ENCODE measurements around the gene ACKR1.

ACKR1 gene

DNA sequence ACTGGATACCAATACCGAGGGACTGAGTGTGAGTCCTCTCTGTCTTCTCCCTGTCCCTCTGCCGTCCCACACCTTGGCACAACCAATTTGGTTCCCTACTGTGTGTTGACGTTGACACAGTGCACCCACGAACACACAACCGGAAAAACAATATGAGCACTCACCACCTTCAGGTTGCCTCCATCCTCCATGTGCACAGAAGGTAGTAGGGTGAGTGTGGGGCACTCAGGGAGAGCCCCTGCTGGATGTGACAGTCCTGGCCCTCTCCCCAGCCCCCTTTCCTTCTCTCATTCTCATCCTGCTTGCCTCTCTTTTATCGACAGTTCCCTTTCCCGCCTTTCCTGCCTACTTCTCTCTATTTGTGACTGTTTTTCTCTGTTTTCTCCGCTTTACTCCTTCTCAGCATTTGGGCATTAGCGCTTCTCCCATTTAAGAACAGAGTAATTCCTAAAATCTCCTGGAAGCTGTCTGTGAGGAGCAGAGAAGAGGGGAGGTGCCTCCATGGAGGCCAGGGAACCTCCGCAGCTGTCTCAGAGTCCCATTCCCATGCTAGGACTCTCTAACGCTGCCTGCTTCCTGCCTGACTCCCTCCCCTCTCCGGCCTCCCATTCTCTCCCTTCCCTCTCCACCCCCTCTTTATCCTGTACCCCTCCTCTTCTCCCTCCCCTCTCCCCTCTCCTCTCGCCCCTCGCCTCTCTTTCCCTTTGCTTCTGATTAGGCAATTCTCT, 16.9 kb upstream of the ACKR1 start:
- no peak for DNase-seq (ENCODE audit: low read depth in 2 of 2)

DNA sequence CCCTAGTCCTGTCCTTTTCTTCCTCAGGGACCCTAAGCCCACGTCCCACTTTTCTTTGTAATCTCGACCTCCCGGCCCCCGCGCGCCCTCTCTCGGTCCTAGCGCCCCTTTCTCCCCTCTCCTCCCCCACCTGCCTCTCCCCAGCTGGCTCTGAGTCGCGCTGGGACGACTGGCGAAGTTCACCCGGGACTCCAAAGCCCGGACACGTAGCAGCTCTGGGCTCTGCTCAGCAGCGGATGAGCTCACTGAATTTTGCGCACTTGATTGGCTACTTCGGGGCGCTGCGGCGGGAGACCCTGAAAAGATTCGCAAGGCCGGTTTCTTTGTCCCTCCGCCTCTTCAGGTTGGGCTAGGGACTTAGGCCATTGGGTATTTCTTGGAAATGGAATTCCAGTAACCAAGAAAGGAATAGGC, 16.3 kb upstream of the ACKR1 start:
- no peak for DNase-seq (ENCODE audit: low read depth in 2 of 2)

- DNase-seq (ENCODE audit: low read depth in 2 of 2), result no peak
These were observed 14.2 kb upstream of the ACKR1 start for GRCh38 chr1:159190441-159190840.

- DNase-seq (ENCODE audit: low read depth in 2 of 2), result no peak
These were observed 8.1 kb upstream of the ACKR1 start for GRCh38 chr1:159196543-159196942.

- DNase-seq (ENCODE audit: low read depth in 2 of 2), result peak; percentile 43 to 57
These were observed 6.8 kb upstream of the ACKR1 start for GRCh38 chr1:159197561-159198557.

- DNase-seq (ENCODE audit: low read depth in 2 of 2), result no peak
These were observed 4.8 kb upstream of the ACKR1 start for GRCh38 chr1:159199901-159200300.

DNA sequence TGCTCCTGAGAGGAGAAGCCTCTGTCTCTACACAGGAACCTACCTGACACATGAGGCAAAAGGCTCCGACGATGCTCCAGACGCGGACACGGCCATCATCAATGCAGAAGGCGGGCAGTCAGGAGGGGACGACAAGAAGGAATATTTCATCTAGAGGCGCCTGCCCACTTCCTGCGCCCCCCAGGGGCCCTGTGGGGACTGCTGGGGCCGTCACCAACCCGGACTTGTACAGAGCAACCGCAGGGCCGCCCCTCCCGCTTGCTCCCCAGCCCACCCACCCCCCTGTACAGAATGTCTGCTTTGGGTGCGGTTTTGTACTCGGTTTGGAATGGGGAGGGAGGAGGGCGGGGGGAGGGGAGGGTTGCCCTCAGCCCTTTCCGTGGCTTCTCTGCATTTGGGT, 3.9 kb upstream of the ACKR1 start:
- DNase-seq (ENCODE audit: low read depth in 2 of 2), result no peak

- DNase-seq (ENCODE audit: low read depth in 2 of 2), result no peak
These were observed 3.0 kb upstream of the ACKR1 start for GRCh38 chr1:159201642-159202041.

GRCh38 chr1:159203610-159204009, 1.1 kb upstream of the ACKR1 start:
- no peak for DNase-seq (ENCODE audit: low read depth in 2 of 2)

GRCh38 chr1:159205225-159205624, 550 bp downstream of the ACKR1 start:
- DNase-seq (ENCODE audit: low read depth in 2 of 2), result no peak

DNA sequence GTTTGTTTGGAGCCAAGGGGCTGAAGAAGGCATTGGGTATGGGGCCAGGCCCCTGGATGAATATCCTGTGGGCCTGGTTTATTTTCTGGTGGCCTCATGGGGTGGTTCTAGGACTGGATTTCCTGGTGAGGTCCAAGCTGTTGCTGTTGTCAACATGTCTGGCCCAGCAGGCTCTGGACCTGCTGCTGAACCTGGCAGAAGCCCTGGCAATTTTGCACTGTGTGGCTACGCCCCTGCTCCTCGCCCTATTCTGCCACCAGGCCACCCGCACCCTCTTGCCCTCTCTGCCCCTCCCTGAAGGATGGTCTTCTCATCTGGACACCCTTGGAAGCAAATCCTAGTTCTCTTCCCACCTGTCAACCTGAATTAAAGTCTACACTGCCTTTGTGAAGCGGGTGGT, 1.4 kb downstream of the ACKR1 start:
- DNase-seq (ENCODE audit: low read depth in 2 of 2), result no peak

DNA sequence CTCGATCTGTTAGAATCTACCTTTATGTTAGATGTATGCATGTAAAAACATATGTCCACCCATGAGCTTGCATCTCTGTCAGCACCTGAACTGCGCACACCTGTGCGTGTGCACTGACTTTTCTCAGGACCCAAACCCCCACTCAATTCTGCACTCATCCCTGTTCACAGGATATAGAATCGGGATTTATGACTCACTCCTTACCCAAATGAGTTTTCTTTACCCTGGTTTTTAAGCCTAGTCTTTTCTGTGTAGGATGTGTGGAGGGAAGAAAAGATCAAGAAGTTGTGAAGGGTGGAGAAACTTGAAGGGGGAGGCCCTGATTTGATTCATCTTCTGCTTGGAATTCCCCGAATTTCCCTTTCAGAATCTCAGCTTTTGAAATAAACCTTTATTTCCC, 2.4 kb downstream of the ACKR1 start:
- no peak for DNase-seq (ENCODE audit: low read depth in 2 of 2)

GRCh38 chr1:159207774-159208173, 3.1 kb downstream of the ACKR1 start:
- DNase-seq (ENCODE audit: low read depth in 2 of 2), result no peak

DNA sequence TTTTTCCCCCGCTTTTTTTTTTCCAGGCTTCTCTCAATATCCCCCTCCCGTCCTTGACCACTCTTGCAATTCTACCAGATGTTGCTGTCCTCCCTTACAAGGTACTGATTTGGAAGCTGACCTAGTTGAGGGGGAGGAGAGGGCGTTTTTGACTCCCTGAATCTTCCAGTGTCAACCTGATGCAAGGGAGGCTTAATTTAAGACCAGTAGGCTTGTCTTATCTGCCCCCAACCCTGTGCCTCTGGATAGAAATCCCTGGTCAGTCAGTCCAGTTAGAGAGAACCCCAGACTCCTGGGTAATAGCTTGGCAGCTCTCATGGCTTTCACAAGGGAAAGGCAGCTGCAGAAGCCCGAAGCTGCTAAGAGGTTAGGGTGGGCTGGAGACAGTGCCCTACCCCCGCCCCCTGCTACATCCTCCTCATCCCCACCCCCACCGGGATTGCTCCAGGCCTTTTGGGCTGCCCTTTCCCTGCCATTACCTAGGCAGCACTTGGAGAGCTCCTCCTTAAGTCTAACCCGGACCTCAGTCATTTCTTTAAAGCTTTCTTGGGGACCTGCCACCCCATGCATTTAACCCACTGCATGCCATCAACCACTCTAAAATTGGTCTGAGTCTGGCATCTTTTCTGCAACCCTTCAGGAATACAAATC, 3.6 kb downstream of the ACKR1 start:
- DNase-seq (ENCODE audit: low read depth in 2 of 2), result no peak

DNA sequence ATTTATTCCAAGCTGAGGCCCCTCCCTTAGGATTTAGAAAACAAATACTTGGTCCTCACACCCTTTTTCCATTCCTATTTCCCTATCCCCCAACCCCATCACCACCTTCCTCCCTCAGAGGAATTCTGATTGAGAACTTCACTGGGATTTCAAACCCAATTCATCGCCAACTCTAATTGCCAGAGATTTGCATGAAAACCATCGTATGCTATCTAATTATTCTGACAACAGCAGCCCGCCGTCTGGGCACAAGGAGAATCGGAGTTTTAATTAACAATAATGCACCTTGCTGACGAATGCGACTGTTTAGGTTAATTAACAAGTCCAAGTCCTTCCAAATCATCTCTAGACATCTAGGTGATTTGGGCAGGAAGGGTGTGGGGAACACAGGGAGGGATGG, 4.4 kb downstream of the ACKR1 start:
- DNase-seq (ENCODE audit: low read depth in 2 of 2), result no peak

- peak; percentile 42 to 54 for DNase-seq (ENCODE audit: low read depth in 2 of 2)
These were observed 6.9 kb downstream of the ACKR1 start for GRCh38 chr1:159211331-159212136.

DNA sequence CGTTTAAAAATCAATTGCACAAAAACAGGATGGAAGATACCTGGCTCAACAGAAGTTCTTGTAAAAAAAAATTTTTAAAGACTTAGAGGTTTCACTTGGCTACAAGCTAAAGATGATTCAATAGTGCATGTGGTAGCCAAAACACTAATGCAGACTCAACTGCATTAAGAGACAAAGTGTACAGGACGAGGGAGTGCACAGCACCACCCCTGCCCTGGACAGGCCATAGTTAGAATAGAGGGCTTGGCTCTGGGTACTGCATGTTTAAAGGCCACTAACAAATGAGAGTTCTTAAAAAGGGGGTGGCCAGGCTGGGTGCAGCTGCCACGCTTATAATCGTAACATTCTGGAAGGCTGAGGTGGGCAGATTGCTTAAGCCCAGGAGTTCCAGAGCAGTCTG, 7.9 kb downstream of the ACKR1 start:
- no peak for DNase-seq (ENCODE audit: low read depth in 2 of 2)

DNA sequence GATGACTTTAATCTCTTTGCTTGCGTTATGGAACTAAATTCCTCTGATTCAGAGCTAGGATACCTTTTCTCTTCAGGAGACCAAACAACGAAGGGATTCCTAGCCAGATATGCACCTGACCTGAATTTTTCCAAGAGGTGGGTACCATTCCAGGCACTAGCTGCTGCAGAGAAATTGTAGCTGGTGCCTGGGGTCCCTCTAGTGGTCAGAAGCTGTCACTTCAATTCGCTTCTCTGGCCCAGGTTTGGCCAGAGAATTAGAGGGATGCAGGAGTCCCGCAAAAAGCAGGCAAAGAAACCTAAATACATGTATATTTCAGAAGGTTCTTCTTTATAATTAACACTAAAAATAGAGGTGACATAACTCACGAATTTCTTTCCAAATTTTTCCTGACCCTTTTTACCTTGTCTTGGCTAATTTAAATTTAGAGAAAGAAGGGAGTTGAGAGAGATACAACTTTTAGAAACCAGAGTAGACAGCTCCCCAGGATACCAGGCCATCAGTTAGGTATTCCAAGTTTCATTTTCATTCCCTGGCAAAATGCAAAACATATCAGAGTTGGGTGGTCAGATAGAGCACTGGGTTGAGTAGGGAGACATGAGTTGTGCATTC, 9.6 kb downstream of the ACKR1 start:
- DNase-seq (ENCODE audit: low read depth in 2 of 2), result peak; percentile 19 to 20

DNA sequence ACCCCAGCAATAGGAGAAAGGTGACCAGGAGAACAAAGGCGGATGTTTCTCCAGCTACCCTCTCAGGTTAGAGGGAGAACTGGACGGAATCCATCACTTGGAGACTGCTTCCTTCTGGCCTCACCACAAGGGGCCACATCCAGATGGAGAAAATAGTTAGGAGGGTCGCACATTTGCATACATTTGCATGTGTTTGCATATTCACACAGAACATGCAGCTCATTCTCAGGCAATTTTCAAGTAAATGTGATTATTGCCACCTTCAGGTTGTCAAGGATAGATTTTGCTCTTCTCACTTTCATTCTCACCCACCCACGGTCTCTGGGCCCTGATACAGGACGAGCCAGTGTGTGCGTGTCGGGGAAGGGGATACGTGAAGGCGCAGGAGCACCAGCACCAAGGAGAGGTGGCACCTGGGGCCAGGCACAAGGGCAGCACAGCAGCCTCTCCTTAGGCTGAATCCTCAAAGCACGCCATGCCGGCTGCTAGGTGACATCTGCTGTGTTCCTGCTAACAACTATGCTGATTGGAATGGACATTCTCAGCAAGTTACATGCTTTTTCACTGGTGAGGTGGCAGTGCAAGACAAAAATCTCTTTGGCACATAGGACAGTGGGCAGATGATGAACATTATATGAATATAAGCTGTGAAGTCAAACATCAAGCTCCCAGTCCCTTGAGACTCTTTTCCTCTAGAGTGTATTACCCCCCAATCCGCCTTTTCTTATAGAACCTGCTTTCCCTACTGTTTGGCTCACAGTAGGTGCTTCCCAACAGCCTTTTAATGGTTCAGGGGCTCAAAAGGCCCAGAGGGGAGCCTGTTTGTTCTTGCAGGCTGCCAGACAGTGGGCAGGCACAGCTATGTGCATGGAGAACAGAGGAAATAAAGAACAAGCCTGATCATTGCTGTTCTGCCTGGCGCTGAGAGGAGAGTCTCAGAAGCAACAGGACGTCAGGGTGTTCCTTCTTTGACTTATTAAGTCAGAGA, 14.3 kb downstream of the ACKR1 start:
- DNase-seq (ENCODE audit: low read depth in 2 of 2), result no peak

Measured in stimulated activated CD4-positive, alpha-beta T cell treated with anti-CD3 and anti-CD28 coated beads, Interleukin-4, amount 100 ng/mL, for 48 hours (primary cell).